Stimulated activated CD4-positive, alpha-beta T cell treated with anti-CD3 and anti-CD28 coated beads, Interleukin-12 subunit alpha, Interleukin-12 subunit beta, amount 100 ng/mL, for 24 hours (primary cell): ENCODE measurements around the gene TBC1D8.
"Not testable (repeated sequence)": the region's sequence is repeated elsewhere in the genome, so short reads cannot be mapped to it uniquely, and the experiment has no call there.

Experiments
- DNase-seq, 2 experiments: peaks; one replicate each; pipeline ENCODE4 v3.0.0-alpha.2; 2020; ENCODE audit warnings: low read depth in 2 of 2

Gene TBC1D8

DNA sequence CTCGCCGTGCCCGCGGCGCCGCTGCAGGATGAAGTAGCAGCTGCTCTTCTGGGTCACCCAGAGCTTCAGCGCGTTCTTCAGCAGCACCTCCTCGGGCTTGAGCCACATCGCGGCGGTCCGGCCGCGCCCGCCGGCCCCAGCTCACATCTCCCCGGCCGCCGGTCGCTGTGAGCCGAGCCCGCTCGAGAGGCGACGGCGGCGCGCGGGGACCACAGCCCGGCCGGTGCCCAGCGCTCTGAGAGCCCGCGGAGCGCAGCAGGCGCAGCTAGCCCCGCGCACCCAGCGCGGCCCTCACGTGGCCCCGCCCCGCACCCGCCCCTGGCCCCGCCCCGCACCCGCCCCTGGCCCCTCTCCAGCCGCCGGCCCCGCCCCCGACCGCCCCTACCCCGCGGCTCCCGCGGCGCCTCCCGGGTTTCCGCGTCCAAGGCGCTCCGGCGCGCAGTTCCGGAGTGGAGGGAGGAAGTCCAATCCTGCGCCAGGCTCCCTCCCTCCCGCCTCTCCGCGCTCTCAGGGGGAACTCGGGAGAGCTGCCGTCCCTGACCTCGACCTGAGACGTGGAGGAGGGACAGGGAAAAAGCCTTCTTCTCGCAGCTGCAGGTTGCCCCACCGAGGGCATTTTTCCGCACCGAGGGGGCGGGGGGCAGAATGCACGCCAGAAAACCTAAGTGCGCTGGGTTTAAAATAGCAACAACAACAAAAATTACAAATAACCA, at the start of gene TBC1D8:
TBC1D8 (minus strand) TSS at position 237 of the 713 bp plus-strand sequence; CDS start at position 108, 129 bp downstream.
- DNase-seq = peak; percentile 45 to 66

DNA sequence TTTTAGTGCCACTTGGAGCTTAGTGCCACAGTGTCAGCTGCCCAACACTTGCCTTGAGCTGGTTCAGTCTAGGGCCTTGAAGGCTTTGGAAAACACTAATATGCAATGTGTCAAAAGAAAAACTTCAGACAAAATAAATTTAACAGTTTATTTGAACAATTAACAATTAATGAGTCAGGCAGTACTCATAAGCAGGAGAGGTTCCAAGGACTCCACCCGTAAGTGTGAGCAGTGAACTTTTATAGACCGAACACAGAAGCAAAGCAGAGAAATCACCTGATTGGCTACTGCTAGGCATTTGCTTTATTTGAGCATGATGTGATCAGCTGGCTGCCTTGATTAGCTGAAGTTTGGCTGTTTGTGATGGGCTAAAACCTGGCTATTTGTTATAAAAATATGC, 49.5 kb upstream of the TBC1D8 start:
- DNase-seq = no peak

DNA sequence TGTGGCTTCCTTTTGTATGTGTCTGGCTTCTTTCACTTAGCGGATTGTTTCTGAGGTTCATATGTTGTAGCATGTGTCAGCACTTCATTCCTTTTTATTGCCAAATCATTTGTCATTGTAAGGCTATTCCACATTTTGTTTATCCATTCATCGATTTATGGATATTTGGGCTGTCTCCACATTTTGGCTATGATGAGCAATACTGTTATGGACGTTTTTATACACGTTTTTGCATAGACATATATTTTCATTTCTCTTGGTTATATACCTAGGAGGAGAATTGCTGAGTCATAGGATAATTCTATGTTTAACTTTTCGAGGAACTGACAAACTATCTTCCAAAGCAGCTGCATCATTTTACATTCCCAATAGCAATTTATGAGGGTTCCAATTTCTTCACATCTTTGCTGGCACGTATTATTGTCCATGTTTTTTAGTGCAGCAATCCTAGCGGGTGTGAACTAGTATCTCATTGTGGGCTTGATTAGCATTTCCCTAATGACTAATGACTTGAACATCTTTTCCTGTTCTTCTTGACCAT, 48.1 kb upstream of the TBC1D8 start:
- DNase-seq = no peak

DNA sequence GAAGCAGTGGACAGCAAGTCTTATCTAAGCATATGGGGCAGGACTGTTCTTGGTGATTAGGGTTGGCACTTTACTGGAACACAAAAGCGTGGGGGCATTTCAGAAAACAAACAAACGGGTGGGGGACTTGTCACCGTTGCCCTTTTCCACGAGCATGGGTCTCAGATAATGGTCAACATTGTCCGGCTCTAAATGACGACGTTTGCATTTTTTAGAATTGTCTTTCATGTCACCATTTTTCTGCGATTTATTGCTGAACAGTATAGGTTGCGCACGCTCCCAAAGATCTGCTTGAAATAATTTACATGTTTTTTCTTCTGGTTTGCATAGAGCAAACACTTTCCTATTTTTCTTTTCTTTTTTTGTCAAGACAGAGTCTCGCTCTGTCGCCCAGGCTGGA, 46.6 kb upstream of the TBC1D8 start:
- DNase-seq = no peak

DNA sequence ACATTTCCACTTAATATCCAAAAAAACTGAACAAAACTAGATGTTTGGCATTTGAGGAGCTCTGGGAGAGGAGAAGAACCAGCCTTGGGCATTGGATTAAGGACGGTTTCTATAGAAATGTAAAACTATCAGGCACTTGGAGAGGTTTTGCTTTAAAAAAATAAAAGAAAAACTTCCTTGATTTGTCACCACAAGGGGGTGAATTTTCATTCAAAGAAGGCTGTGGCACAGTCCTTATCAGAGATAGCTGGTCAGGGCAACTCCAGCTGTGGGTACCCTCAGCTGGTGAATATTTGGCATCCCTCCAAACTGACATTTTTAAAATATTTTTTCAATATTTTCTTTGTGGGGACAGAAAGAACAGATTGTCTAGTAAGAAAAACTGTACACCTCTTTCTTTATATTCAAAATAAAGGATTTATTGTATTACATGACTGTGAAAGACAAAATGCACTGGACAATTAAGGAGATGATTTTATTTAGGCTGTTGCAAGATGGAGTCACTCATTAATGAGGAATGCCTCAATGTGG, 46.1 kb upstream of the TBC1D8 start:
- no peak for DNase-seq

DNA sequence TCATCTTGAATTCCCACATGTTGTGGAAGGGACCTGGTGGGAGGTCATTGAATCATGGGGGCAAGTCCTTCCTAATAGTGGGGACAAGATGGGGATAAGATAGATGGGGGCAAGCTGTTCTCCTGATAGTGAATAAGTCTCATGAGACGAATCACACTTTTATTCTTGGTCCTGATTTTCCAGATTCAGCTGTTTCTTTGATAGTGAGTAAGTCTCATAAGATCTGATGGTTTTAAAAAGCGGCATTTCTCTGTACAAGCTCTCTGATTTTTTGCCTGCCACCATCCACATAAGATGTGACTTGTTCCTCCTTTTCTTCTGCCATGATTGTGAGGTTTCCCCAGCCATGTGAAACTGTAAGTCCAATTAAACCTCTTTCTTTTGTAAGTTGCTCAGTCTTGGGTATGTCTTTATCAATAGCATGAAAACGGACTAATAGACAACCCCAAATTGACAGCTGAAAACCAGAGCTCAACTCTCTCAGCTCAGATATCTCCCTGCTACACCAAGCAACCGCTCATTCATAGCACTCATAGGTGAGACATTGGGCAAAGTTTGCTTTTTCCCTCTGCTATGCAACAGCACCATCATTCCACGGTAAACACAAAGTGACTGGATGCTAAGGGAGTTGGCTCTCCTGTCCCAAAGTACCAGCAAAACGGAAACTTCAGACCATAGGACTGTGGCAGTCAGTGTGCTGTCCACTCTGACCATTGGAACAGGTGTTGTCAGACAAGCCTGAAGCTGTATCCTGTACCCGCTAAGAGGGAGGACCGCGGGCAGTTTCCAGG, 44.9 kb upstream of the TBC1D8 start:
- no peak for DNase-seq

DNA sequence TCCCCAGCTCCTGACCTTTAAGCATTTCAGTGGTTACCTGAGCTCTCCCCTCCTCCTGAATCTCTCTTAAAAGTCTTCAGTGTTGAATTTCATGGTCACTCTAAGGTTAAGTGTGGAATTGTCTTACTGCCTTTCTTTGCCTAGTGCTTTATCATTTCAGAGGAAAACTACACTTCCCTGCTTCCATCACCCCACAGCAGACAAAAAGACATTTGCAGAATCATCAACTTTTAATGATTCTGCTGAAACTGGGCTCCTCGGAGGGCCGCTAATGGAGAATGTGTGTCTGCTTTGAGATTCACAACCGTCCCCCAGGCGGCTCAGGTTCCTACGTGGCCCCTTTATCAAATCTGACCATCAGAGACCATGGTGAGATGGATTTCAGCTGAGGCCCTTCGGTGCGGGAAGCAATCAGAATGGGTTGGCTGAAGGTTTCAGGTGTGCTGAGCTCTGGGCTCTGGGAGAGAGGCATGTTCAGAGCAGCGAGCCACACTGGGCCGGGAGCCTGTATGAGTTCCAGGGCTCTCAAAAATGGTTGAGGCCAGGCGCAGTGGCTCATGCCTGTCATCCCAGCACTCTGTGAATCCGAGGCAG, 41.9 kb upstream of the TBC1D8 start:
- no peak for DNase-seq

DNA sequence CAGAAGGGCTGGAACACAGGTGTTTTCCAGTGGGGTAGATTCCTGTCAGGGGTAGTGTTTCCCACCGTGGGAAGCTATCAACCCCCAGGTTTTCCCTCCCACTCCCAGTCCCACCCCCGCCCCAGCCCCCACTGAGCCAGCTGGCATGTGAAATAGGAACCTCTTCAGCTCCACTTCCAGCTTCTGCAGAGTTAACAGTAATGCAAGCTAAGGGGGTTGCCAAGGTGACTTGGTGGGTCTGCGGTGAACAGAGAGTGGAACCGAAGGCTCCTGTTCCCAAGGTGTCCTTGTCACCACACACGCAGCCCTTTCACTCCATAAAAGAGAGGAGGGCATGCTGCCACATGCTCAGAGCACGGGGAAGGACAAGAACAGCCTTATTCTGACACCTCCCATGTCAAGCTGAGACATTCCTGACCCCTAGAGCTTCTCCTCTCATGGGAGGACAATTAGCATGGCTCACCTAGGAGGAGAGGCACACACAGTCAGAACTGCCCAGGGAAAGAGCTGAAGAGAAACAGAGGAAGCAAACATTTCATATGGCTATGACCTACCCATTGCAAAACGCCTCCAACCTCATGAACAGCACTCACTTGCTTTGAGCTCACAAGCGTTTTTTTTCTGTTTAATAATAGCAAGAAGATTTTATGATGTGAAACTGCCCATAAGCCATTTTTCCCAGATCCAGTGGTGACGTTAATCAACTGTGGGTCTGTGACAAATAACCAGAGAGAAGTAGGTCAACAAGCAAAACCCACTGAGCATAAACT, 39.8 kb upstream of the TBC1D8 start:
- no peak for DNase-seq

DNA sequence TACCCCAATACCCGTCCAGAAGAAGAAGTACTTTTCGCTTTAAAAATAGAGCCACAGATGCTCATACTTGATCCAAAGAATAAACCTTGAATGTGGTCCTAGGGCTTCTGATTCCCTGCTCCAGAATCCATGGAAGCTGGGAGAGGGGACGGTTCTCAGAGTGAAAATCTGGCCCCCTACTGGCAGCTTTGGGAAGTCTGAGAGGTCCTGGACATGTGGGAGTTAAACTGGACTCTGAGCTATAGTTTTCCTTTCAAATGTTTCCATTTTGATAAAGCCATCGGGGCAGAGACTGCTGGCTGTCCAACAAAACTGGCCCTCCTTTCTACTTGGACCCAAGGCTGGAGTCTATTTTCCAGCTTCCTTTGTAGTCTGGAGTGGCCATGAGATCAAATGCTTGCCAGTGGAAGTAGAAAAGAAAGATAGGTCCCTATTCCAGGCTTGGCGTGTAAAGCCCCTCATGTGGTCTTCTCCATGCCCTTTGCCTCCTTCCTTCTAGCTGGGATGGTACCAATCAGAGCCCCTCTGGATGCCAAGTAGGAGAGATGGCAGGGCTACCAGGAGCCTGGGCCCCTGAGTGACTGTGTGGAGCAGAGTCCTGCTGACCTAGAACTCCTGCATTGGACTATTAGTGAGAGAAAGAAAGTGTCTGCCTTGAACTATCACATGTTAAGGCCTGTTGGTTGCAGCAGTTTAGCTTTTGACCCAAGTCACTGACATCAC, 37.7 kb upstream of the TBC1D8 start:
- no peak for DNase-seq

DNA sequence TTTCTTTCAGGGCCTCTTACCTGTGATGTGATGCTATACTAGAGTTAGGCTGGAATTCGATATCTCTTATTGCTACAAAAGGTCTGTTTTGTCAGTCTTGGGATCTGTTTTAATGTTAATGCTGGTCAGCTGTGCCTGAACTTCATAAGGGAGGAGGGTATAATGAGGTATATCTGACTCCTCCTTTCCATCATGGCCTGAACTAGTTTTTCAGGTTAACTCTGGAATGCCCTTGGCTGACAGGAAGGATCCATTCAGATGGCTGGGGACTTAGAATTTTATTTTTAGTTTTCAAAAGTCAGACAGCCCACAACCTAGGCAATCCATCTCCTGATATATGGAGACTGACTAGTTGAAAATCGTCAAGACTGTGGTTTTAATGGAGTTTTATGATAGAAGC, 35.9 kb upstream of the TBC1D8 start:
- no peak for DNase-seq

DNA sequence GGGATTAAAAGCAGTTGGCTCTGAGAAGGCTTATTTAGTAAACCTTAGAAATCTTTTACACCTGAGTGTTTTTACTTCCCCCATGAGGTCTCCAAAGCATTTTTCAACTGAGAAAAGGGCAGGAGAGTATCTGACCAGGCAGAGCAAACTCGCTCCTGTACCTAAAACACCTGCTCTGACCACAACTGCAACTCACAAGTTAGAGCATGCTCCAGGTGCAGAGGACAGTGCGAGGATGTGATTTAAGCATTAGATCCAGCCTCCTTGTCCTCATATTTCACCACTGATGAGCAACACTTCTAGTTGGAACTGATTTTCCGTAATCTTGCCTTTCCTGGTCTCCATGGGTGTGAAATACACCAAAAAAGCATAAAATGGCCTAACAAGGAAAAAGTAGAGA, 34.5 kb upstream of the TBC1D8 start:
- no peak for DNase-seq

DNA sequence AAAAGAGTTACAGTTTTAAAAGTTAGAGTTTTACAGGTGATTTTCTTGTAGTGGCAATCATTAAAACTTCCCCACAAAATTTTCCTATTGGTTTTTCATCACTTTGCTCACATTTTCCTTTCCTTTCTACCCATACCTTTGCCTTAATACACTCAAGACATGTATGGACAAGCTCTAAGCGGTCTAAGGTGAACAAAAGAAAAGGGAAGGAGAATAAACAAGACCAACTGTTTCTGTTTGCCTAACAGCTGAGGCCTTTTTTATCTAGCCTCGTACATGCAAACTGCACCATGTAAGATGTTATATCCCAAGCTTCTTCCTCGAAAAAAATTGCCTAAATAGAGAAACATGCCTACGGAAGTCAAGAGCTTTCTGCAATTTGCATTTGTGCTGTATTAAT, 33.9 kb upstream of the TBC1D8 start:
- DNase-seq = no peak

DNA sequence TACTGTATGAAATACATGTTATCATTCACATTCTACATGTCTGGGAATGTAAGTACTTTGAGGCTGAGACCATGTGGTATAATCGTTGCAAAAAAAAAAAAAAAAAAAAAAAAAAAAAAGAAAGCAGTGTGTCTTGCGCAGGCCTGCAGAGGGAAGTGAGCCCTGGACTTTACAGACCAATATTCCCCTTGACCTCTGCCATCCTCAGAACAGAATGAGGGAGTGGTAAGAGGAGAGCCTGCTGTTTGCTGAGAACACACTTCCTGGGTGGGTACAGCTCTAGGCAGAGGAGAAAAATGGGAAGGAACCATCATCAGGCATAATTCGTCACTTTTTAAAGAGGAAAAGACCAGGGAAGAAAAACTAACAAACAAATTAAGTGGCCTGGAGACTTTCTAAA, 28.8 kb upstream of the TBC1D8 start:
- no peak for DNase-seq

DNA sequence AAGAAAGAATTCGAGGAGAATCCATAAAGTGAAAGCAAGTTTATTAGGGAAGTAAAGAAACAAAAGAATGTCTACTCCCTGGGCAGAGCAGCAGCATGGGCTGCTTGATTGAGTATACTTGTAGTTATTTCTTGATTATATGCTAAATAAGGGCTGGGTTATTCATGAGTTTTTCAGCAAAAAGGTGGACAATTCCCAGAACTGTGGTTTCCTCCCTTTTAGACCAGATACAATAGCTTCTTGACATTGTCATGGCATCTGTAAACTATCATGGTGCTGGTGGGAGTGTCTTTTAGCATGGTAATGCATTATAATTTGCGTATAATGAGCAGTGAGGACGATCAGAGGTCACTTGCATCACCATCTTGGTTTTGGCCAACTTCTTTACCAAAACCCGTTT, 25.6 kb upstream of the TBC1D8 start:
- DNase-seq = no peak

DNA sequence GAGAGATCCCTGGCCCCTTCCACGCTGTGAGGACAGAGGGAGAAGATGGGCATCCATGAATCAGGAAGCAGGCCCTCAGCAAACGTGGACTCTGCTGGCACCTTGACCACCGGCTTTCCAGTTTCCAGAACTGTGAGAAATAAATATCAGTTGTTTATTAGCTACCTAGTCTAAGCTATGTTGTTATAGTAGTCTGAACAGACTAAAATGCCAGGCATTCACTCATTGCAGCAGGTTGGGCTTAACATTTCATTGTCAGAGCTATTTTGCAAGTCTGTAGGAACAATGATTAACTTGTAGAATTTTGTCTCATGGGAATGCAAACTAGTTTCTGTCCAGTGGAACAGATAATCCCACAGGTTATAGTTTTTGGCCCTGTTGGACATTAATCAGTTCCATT, 24.8 kb upstream of the TBC1D8 start:
- no peak for DNase-seq

DNA sequence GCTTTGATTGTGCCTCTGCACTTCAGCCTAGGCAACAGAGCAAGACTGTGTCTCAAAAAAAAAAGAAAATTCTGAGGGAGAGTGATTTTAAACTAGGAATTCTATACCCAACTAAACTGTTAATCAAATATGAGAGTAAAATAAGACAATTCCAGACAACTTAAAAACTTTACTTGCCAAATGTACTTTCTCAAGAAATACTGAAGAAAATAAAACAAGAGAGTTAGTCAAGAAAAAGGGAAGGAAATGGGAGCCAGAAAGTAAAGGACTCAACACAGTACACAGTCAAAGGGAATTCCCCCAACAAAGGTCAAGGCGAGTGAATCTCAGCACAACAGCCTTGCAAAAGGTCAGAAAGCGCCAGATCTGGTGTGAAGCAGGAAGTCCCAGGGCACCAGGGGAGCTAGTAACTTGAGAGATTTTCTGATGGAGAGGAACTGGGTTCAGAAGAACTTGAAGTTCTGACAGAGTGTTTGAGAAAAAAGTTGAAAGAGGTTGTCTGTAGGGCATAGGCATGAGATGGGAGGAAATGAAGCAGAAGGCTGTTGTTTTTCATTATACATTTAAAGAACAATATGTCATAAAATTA, 22.6 kb upstream of the TBC1D8 start:
- peak in 1 of 2 experiments; percentile 26 for DNase-seq

DNA sequence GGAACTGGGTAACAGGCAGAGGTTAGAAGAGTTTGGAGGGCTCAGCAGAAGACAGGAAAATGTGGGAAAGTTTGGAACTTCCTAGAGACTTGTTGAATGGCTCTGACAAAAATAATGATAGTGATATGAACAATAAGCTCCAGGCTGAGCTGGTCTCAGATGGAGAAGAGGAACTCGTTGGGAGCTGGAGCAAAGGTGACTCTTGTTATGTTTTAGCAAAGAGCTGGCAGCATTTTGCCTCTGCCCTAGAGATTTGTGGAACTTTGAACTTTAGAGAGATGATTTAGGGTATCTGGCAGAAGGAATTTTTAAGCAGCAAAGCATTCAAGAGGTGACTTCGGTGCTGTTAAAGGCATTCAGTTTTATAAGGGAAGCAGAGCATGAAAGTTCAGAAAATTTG, 18.6 kb upstream of the TBC1D8 start:
- DNase-seq = not testable (repeated sequence)

DNA sequence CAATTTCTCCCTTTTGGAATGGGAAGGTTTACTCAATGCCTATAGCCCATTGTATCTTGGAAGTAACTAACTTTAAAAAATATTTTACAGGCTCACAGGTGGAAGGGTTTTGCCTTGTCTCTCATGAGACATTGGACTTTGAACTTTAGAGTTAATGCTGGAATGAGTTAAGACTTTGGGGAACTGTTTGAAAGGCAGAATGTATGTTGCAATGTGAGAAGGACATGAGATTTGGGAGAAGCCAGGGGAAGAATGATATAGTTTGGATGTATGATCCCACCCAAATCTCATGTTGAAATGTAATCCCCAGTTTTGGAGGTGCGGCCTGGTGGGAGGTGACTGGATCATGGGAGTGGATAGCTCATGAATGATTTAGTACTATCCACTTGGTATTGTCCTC, 17.5 kb upstream of the TBC1D8 start:
- DNase-seq = no peak

DNA sequence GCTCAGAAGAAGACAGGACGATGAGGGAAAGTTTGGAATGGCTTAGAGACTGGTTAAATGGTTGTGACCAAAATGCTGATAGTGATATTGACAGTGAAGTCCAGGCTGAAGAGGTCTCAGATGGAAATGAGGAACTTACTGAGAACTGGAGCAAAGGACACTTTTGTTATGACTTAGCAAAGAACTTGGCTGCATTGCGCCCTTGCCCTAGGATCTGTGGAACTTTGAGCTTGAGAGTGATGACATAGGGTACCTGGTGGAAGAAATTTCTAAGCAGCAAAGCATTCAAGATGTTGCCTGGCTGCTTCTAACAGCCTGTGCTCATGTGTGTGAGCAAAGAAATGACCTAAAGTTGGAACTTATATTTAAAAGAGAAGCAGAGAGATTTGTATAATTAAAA, 16.4 kb upstream of the TBC1D8 start:
- not testable (repeated sequence) for DNase-seq

DNA sequence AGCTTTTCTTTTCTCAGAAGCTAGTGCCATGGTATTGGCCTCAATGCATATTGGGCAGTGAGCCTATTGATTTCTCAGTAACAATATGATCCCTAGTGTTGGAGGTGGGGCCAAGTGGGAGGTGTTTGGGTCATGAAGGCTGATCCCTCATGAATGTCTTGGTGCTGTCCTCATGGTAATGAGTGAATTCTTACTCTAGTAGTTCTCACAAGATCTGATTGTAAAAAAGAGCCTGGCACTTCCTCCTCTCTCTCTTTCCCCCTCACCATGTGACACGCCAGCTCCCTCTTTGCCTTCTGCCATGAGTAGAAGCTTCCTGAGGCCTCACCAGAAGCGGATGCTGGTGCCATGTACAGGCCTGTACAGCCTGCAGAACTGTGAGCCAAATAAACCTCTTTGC, 12.8 kb upstream of the TBC1D8 start:
- DNase-seq = no peak
